GM21786 (cell line): ENCODE results near the gene DZIP1L.
"Not testable (repeated sequence)": the region's sequence is repeated elsewhere in the genome, so short reads cannot be mapped to it uniquely, and the experiment has no call there.

ENCODE experiments used
- ATAC-seq: cut with Tn5 transposase; IDR thresholded peaks from one replicate; pipeline ENCODE4 v1.9.1; 2021; ENCODE audit not compliant: unreplicated experiment

Gene DZIP1L, protein sequence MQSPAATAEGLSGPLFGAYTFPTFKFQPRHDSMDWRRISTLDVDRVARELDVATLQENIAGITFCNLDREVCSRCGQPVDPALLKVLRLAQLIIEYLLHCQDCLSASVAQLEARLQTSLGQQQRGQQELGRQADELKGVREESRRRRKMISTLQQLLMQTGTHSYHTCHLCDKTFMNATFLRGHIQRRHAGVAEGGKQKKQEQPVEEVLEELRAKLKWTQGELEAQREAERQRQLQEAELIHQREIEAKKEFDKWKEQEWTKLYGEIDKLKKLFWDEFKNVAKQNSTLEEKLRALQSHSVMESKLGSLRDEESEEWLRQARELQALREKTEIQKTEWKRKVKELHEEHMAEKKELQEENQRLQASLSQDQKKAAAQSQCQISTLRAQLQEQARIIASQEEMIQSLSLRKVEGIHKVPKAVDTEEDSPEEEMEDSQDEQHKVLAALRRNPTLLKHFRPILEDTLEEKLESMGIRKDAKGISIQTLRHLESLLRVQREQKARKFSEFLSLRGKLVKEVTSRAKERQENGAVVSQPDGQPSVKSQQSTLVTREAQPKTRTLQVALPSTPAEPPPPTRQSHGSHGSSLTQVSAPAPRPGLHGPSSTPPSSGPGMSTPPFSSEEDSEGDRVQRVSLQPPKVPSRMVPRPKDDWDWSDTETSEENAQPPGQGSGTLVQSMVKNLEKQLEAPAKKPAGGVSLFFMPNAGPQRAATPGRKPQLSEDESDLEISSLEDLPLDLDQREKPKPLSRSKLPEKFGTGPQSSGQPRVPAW

DNA sequence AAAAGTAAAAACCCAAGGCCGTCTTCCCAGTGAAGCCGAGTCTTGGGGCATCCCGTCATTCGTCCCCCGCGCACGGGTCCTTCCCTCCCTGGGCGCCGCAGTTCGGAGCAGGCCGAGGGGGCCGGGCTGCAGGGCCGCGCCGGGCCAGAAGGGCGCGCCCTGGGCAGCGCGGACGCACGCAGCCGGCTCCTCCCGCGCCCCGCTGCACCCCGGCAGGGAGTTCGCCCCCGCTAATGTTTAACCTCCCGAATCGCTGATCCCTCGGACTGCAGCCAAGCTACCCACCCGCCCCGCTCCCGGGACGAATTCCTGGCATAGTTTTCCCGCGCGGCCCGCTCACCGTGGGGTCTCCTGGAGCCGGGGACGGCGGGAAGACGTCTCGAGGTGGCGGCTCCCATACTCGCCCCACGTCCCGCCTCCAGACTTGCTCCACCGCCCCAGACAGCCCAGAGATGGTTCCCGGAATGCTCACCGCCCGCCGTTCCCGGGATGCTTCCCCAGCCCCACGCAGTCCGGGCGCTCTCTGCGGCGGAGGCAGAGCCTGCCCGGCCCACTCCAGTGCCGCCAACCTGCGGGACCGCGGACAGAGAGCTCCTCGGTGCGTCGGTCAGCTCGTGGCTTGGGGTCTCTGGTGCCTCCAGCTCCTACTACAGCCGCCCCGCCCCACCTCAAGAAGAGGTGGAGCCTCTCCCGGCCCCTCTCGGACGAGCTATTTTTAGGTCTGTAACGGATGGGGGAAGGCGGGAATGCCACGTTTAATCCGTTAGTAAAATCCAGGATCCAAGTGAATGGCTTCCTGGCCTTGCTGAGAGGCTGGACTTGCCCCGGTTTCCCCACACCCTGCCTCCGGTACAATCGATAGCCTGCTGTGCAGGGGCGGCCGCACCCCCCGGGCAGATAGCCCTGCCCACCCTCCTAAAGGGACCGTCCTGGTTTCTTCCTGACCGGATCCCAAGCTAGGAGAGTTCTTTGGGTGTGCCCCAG, at the start of gene DZIP1L:
TSS of gene DZIP1L (minus strand) at position 621 of the 984 bp plus-strand sequence. CDS start 11,637 bp downstream, outside the sequence.
- ATAC-seq, result no peak

DNA sequence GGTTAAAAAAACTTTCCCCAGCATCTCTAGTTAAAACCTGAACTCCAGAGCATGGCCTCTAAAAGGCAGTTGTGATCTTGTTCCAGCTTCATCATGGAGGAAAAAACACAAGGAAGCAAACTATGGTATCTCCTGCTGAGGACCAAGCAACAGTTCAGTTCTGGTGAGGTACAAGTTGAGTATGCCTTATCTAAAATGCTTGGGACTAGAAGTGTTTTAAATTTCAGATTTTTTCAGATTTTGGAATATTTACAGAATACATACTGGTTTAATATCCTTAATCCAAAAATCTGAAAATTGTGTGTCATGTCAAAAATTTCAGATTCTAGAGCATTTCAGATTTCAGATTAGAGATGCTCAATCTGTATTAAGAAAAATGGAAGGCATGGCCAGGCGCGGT, 49.7 kb upstream of the DZIP1L start:
- ATAC-seq, result no peak

DNA sequence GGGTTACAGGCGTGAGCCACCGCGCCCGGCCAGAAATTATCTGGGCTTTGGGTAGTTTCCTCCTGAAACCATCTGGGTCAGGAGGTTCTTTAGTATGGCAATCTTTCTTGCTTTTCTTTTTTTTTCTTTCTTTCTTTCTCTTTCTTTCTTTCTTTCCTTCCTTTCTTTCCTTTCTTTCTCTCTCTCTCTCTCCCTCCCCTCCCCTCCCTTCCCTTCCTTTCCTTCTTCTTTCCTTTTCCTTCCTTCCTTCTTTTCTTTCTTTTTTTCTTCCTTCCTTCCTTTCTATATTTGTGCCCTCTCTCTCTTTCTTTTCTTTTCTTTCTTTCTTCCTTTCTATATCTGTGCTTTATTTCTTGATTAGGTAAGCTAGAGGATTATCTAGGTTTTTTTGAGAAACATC, 42.3 kb upstream of the DZIP1L start:
- no peak for ATAC-seq

DNA sequence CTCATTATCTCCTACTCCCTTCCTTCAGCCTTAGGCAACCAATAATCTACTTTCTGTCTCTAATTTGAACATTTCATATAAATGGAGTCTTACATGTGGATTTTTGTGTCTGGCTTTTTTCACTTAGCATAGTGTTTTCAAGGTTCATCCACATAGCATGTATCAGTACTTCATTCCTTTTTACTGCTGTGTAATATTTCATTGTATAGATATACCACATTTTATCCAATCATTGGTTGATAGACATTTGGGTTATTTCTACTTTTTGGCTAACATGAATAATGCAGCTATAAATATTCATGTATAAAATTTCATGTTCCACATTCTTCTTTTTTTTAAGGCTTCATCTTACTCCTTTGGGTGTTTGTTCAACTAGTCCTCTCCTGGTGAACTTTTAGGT, 39.1 kb upstream of the DZIP1L start:
- no peak for ATAC-seq

DNA sequence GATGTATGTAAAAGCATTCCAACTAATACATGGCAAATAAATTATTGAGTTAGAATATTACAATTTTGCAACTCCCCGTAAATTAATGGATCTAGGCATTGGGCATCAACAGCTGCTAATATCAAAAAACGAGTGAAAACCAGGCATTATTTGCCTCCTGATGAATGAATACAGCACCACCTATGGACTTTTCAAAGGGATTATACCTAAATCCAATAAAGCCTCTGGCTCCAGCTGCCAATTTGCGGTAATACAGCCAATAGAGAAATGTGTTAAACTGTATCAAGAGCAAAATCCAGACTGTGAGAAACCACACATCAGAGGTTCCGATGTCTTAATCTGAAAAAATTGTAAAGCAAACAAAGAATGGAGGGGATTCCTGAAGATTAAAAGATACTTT, 33.1 kb upstream of the DZIP1L start:
- ATAC-seq, result no peak

DNA sequence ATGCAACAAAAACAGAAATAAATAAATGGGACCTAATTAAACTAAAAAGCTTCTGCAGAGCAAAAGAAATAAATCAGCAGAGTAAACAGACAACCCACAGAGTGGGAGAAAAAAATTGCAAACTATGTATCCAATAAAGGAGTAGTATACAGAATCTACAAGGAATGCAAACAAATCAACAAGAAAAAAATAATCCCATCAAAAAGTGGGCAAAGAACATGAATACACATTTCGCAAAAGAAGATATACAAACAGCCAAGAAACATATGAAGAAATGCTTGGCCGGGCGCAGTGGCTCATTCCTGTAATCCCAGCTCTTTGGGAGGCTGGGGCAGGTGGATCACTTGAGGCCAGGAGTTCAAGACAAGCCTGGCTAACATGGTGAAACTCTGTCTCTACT, 26.8 kb upstream of the DZIP1L start:
- ATAC-seq, result not testable (repeated sequence)

DNA sequence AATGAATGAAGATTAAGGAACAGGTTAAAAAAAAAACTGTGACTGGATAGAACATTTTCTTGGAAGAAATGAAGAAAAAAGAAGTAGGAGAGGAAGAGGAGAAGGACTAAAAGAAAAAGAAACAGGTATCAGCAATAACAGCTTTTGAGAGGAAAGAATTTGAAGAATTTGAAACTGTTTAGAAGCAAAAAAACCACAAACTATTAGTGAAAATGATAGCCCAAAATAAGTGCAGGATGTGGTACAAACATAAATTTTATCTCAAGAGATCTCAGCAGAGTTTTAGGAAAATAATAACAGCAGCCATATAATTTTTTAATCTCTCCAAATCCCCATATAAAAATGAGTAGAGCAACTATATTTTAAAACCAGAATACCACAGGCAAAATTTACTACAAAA, 25.5 kb upstream of the DZIP1L start:
- no peak for ATAC-seq

DNA sequence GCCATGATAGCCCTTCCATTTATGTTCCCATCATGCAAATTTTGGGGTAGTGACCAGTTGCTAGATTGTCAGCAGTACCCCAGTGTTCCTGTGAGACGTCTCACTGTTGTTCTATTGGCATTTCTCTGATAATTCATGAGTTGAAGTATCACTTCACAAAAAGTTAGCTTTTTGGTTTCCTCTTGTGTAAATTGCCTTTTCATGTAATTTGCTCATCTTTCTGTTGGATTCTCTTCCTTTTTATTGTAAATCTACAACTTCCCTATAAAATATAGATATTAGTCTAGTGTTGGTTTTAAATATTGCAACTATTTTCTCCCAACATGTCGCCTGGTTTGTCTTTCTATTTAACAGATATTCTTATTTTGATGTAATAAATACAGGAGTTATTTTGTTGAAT, 24.3 kb upstream of the DZIP1L start:
- ATAC-seq, result no peak

DNA sequence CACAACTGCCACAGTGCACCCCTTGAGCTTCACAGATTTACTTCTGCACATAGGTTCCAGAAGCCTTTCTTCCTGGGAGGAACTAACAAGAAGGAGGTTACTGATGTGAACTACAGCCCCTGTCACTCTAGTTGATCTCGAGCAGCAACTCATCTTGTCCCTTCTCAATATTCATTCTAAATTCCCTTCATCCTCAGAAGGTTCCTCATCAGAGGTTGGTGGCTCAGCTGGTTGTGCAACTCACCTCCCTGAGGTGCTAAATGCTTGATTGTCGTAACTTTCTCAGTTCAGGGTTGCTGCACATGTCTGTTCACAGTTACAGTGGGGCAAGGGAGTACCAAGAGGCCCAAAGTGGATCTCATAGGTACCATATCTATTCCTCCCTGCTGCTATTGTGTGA, 22.5 kb upstream of the DZIP1L start:
- ATAC-seq, result no peak

DNA sequence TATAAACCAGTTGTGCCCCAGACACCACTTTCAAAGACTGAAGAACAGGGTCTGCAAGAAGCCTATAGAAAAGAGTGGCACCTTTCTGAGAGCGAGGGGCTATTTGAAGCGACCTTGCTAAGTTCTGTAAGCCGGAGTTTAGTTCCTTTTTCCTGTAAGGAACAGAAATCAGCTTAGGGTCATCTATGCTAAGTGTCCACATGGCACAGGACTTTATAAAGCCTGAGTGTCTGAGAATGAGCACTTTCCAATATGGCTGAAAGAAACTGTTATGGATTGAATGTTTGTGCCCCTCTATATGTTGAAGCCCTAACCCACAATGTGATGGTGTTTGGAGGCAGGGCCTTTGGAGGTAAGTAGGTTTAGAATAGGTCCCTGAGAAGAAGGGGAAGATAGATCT, 20.8 kb upstream of the DZIP1L start:
- ATAC-seq, result no peak

DNA sequence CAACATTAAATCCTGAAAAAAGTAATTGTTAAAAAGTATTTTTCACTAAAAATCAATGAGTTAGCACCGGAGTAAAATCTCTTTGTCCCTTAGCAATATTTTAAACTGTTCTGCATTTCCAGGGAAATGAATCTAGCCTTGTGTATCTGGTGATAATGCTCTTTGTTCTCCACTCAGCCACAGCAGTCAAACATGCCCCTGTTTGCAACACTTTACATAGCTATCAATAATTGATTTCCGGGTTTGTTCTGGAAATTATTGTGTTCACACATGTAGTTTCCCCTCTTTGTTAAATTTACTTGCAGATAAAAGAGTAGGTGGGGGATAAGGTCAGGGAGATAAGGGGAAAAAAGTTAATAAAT, 20.4 kb upstream of the DZIP1L start:
- no peak for ATAC-seq

DNA sequence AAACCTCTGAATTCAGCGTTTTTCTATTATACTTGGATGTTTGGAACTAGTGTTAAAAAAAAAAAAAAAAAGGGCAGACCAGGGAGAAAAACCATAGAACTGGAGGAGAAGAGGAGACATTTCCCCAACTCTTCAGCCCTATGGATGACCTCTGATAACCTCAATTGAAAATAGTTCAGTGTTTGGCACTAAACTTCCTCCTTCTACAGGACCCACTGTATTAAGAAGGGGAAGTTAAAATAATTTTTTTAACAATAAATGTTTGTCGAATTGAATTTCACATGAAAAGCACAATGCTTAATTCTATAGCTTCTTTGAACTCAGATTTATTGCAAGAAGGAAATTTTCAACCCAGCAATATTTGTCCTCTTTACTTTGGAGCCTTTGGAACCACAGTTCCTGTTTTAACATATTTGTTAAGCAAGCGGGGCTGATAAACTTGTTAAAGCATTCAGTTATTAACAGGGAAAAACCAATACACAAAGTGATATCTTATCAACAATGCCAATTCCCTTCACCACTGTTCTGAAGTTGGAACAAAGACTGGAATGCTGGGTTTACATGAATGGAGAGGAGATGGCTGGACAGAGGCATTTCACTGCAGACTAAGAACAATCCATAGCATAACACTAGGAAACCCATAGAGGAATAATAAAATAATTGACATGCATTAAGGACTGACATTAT, 19.9 kb upstream of the DZIP1L start:
- no peak for ATAC-seq

DNA sequence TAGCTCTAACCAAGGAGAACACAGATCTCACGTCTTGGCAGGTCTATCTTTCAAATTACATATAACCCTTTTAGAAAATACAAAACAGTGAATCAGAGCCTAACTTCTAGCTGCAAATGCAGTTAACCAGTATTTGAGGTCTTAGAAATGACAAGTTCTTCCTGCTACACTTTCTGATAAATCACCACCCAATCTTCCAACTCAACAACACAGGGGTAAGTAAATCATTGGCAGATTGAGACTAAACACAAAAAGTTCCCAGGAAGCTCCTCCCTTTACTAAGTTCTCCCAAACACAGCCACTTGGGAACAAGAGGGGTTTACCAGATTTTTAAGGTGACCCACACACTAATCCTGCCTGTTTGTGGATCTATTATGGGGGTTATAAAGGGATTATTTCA, 16.8 kb upstream of the DZIP1L start, which contains the start of gene A4GNT:
TSS of gene A4GNT (minus strand) at position 152 of the 400 bp plus-strand sequence. CDS start 1,134 bp downstream, outside the sequence.
- no peak for ATAC-seq

DNA sequence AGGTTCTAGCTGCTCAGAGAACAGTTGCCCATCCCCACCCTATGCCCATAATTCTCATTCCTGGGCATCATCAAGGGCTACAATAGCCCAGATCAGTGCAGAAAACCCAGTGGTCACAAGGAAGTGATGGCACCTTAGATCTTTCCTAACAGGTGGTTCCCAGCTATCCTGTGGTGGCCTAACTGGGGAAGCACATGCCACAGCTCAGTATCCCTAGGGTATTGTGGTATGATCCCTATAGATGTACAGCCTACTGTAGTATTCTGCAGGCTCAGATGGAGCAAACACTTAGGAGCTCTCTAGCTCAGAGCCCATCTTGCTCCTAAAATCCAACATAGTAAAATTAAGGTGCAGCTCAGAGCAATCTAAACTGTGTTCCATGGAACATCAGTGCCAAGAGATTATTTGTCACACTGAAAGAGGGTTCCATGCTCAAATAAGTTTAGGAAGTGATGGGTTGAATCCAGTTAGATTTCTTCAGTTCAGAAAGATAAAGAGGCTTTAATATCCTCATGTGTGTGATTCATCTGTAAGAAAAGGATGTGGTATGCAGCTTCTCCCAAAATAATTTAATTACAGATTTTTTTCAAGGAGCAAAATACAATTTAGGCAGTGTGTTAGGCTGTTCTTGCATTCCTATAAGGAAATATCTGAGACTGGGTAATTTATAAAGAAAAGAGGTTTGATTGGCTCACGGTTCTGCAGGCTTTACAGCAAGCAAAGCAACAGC, 12.4 kb upstream of the DZIP1L start:
- ATAC-seq, result no peak

DNA sequence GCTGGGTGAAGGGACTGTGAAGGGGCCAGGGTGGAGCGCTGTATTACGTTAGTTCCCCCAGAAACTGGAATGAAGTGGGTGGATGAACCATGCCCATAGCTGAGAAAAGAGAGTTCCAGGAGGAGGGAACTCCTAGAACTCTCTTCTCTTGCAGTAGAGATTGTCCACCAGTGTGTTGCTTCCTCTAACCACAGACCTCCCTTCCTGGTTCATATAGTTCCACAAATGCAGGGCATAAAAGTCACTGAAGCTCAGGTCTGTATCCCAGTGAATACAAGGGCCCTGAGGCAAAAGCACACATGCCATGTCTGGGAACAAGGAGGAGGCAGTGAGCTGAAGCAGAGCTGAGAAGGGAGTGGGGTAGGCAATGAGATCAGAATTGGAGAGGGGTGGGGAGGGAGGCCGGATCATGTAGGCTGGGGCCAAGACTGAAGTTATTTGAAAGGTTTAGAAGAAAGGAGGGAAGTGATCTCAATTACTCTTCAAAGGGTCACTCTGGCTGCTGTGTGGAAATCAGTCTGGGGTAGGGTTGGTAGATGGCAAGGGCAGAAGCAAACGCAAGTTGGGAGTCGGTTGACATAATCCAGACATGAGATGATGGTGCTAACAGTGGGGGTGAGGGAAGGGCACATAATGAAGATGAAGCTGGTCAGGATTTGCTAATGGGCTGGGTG, 10.3 kb upstream of the DZIP1L start:
- no peak for ATAC-seq

DNA sequence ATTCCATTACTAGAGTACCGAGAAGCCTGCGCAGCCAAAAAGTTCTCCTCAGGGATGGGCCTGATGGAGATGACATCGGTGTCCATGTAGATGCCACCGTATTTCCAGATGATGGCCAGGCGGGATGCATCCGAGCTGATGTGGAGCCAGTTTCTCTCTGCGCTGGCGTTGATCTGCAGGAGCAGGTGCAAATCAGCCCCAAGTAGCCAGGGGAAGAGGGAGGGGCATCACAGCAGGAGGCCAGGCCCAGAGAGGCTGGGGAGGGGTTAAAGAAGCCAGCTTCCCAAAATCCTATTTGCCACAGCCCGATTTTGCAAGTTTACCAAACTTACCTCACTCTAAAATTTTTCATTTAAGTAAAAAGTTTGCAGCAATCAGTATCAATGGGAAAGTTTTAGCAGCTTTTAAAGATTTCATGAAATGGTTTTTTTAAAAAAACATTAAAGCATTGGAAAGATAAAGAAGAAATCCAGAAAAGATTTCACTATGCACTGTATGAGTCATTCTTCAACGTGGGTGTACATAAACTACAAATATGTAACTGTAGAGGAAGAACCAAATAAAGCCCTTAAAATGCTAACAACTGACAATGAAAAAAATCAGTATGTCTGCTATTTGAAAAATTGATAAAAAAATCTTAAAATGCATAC, 9.4 kb upstream of the DZIP1L start:
- ATAC-seq, result no peak

DNA sequence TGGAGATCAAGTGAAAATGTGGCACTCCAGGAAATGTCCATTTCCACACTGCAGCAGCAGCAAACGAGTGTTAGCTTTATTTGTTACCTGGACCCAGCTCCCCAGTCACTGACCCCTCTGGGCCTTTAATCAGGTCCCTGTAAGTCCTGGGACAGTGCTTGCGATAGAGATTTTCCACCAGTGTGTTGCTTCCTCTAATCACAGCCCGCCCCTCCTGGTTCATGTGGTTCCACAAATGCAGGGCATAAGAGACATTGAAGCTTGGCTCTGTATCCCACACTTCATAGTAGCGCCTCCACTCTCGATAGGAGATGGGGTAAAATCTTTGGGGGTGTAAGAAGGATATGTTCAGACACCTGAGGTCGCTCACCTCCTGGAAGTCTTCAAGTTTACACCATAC, 8.8 kb upstream of the DZIP1L start:
- ATAC-seq, result no peak

DNA sequence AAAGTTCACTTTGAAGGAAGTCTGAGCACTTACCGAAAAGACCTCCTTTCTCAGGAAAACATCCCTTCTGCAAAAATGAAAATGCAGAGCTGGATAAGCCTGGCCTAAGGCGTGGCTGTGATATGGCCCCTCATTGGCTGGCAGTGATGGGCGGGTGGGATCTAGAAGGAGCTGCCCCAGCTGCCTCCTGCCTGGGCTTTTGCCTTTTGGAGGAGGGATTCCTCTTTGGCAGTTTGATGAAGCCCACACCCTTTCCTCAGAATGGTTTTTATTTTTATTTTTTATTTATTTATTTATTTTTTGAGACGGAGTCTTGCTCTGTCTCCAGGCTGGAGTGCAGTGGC, 4.0 kb upstream of the DZIP1L start:
- no peak for ATAC-seq
